H54 (cell line): ENCODE measurements around the gene PCLO.

Experiments used
- DNase-seq: peaks from one replicate; pipeline ENCODE4 v3.0.0; 2011; ENCODE audit warnings: low spot score, mixed read lengths; ENCODE audit not compliant: insufficient read length
- FAIRE-seq: peaks from 3 replicates; lab custom pipeline; 2011; peaks lifted over from hg19 to GRCh38; lab: Jason Lieb, UNC
- POLR2A ChIP-seq: IDR thresholded peaks from 2 replicates; pipeline ENCODE4 v1.6.1; 2011; ENCODE audit warnings: low read depth, mild to moderate bottlenecking, low read length

Gene PCLO

DNA sequence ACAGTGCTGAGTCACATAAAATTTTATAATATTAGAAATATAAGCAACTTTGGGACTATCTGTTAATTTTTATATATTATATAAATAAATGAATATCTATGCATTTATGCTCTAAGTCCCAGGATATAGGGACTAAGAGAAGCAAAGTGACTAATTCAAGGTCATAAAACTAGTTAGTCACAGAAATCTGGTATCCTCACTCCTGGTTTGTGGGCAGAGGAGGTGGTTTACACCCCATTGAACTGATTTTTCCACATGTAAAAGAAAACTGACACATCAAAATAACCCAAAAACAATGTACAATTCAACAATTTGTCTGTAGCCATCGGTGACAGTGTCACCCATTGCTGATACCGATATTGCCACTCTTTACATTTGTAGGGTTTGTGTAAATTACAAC is 3.0 kb downstream of the PCLO start:
- TF ChIP-seq POLR2A = no peak
- DNase-seq (no peak), FAIRE-seq (peak; percentile 65)

DNA sequence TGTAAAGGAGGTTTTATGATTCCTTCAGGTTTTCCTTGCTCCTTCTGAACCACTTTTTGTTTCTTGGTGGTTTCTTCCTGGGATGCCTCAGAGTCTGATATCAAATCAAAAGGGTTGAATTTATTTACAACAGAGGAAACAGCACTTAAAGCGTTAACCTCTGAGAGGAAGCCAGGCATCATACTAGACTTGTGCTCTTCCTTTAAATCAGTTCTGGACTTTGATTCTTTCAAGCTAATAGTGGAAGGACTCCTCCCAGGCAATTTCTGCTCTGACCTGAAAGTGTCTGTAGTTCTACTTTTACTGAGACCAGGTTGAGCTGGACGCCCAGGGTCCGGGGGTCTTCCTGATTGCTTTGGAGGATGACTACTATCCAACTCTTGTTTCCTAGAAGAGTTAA is 6.7 kb downstream of the PCLO start:
- FAIRE-seq = no peak
- no peak for DNase-seq
- no peak for TF ChIP-seq POLR2A

DNA sequence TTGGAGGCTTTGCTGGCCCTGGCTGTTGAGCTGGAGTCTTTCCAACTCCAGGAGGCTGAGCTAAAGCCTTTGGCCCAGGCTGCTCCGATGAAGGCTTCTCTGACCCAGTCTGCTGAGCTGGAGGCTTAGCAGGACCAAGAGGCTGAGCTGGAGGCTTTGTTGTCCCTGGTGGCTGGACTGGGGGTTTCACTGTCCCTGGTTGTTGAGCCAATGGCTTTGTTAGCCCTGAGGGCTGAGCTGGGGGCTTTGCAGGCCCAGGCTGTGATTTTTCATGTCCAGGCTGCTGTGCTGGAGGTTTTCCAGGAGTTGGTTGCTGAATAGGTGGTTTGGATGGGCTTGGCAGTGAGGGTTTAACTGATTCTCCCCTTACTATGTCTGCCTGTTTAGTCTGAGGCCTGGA is 7.3 kb downstream of the PCLO start:
- no peak for DNase-seq
- TF ChIP-seq POLR2A = no peak
- FAIRE-seq = no peak

DNA sequence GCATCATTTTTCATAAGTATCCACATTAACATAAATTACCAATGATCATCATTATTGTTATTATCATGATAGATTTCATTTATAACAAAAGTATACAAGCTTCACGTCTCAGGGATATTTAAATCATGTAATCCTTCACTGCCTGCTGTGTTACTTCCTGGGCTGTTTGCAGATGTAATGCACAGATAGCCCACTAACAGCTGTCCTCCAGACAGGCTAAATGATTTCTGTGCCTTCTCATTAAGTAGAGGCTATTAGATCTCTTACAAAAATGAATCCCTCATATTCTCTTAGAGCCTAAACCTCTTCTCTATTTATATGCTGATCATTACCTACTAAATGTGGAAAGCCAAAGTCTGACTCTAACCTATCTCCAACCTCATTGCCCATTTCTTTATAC is 9.3 kb downstream of the PCLO start:
- TF ChIP-seq POLR2A = no peak
- no peak for DNase-seq
- FAIRE-seq = no peak

DNA sequence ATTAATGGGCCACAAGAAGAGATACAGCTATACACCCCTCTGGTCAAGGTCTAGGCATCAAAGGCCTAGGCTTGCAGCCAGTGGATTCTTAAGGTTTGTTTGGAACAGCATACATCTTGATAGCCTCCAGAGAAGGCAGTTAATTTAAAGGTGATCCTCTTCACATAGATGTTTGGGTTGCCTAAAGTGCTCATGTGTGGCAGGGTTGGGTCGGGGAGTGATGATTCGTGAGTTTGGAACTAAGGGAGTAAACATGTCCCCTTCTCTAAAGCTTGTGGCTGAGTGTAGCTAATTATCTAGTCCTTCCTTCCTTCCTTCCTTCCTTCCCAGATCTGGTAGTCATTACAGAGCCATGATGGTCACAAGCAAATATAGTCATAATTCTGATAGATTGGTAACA is 12.4 kb downstream of the PCLO start:
- FAIRE-seq (peak; percentile 85), DNase-seq (no peak)
- no peak for TF ChIP-seq POLR2A

DNA sequence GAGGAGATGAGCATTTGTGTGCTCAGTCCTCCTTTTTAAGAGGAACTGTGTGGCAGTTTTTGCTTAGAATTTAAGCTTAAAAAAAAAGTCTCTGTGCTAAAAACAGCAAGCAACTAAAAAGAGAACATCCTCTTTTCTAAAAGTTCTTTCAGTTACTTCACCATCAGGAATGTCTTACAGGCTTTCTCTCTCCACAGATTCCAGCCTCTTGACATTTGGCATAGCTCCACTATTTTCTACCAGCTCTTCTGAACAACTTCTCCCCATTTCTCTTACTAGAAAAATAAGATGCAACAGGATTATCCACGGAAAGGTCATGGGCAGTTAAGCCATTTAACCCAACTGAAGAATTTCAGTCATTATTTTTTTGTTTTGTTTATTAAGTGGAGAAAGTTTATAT is 13.2 kb downstream of the PCLO start:
- no peak for DNase-seq
- no peak for FAIRE-seq
- TF ChIP-seq POLR2A = no peak

DNA sequence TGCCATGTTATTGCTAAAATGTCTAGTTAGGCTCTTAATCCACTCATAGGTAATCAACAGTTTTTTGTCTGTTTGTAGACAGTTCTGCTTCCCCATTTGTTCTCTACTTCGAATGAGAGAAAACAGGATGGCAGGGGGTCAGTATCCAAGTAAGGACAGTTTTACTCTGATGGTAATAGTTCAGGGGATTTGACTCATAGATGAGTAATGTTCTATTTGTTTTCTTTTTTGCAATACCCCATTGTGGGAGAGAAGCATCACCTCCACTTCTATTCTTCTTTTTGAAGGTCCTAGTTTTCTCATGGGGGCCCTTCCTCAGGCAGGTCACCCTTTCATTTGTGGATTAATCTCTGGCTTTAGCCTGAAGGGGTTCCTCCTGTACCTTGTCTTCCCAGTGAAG is 13.9 kb downstream of the PCLO start:
- FAIRE-seq (peak; percentile 92), DNase-seq (no peak)
- no peak for TF ChIP-seq POLR2A

DNA sequence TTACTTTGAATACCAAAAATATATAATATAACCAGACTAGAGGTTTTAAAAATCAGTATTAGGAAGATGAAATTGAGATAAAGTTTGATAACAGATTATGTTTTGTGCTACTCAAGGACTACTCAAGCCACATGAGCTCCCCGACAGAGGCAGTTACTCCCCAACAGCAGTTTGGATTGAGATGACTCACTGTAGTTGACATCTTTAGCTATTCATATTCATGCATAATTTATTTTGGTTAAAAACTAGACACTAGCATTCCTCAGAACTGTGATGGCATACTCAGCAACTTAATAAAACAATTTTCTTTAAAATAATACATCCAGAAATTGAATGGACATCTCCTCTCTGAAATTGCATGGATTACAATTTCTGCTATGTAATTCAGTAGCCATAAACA is 19.6 kb downstream of the PCLO start:
- DNase-seq (no peak), FAIRE-seq (no peak)
- no peak for TF ChIP-seq POLR2A

DNA sequence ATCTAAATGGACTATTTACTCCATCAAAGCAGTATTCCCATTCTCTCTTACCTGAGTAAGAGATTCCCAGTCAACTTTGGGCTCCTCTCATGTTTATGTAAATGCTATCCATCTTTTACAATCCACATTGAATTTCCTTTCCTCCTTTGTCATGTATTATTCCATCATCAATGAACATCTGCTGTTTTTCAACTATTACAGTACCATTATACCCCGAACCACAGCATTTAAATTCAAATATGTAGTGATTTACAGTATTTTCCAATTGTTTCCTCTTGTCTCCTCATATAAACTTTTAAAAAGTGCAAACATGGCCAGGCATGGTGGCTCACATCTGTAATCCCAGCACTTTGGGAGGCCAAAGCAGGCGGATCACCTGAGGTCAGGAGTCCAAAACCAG is 20.3 kb downstream of the PCLO start:
- FAIRE-seq (no peak), DNase-seq (no peak)
- TF ChIP-seq POLR2A = no peak

DNA sequence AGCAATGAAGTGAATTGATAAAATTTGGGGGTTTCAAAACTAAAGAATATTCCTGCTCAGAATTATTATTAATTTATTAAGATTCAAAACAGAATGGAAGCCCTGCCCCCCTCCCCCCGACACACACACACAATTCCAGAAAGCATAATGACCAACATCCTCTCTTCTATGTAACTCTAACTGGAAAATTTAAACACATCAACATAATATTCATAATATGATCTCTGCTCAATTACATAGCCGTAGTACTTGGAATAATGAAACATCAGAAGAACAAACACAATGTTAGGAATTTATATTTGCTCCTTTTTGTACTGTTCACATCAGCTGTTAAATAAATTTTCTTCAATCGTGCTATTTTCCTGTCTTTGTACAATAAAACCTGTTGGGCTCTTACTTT is 20.8 kb downstream of the PCLO start:
- DNase-seq = no peak
- no peak for FAIRE-seq
- no peak for TF ChIP-seq POLR2A

DNA sequence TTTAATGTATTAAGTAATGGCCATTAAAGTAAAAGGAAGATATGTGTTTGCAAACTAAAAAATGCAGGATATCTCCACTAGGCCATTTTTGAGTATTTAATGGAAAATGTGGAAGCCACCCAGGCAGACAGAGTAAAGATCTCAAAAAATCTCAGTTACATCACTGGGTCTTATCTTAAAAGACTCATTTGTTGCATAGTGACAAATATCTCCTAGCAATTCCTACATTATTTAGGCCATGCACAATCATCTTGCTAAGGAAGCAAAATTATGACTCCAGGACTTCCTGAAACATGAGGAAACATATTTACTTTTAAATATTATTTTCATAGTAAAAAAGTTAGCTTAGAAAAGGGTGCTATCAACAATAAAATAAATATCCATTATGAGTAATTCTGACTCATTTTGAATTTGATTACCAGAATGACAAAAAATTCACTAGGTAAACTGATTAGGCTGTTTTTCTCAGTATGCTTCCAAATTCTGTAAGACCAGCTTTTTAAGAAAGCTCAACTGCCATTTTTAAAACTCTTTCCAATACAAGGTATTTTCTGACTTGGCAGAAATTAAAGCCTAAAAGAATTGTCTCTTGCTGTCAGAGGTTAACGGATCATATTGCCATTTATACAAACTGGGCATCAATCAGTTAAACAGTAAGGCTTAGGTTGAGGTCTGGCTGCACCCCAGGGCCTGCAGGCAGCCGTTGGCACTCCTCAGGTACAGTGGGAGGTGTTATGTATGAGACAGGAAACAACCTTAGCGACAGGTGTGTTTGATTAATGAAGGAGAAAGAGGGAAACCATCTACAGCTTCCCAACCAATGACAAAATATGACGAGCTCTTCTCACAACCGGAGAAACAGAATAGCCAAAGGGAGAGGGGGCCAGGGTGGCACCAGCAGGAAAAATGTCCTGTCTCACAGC is 31.8 kb downstream of the PCLO start:
- no peak for DNase-seq
- no peak for TF ChIP-seq POLR2A
- no peak for FAIRE-seq

DNA sequence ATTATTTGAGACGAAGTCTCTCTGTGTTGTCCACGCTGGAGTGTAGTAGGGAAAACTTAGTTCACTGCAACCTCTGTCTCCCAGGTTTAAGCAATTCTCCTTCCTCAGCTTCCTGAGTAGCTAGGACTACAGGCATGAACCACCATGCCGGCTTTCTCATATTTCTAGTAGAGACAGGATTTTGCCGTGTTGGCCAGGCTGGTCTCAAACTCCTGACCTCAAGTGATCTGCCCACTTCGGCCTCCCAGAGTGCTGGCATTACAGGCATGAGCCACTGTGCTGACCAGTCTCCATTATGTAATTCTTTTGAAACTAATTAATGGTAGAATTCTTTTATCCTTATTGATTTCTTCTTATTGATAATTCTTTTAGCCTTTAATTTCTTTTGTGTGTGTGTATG is 32.5 kb downstream of the PCLO start:
- no peak for DNase-seq
- TF ChIP-seq POLR2A = no peak
- no peak for FAIRE-seq

DNA sequence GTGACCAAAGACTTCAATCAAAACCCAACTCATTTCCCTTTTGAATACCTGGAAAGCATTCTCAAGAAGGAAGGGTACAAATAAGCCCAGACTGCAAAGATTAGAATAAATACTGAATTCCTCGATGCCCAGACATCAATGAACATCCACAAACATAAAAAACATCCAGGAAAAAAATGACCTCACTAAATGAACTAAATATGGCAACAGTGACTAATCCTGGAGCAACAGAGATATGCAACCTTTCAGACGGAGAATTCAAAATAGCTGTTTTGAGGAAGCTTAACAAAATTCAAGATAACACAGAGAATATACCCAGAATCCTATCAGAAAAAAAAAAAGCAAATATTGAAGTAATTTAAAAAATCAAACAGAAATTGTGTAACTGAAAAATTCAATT is 43.2 kb downstream of the PCLO start:
- peak; percentile 20 for FAIRE-seq
- DNase-seq = no peak
- TF ChIP-seq POLR2A = no peak

DNA sequence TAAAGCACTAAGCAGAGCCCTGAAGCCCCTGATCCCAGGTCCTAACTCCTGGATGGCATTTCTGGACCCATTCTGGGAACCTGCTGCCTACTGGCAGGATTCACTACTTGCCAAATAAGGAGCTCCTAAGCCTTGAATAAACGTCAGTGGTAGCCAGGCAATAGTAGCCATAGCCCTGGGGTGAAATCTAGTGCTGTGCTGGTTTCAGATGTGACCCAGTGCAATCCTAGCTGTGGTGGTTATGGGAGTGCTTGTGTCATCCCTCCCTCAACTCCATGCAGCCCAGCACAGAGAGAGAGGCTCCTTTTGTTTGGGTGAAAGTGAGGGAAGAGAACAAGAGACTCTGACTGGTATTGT is 43.7 kb downstream of the PCLO start:
- no peak for TF ChIP-seq POLR2A
- FAIRE-seq (no peak), DNase-seq (no peak)

DNA sequence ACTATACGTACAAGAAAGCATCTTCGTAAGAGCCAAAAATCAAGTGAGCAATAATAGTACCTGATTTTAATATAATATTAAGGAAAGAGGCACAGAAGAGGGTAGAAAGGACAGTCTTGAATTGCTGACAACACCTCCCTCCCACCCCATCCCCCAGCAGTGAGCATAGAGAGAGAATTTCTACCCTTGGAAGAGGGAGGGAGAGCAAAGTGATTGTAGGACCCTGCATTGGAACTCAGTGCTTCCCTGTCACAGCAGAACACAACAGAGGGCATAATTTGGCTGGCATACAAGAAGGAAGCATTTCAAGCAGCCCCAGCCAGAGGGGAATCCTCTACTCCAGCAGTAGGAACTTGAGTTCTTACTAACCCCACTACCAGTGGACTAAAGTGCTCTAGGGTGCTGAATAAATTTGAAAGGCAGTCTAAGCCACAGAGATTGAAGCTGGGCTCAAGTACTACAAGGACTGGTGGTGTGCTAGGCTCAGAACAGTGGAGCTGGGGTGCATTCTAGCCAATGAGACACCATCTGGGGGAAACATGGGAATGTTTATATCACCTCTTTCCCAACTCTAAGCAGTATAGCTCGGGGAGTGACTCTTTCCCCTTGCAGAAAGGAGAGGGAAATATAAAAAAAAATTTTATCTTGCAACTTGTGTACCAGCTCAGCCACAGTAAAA is 44.2 kb downstream of the PCLO start:
- FAIRE-seq (no peak), DNase-seq (no peak)
- no peak for TF ChIP-seq POLR2A
